Heart left ventricle (tissue), 13 donors: ENCODE measurements around the gene RBMXL3.

ENCODE experiments used
- CTCF ChIP-seq, 12 donors: fragments of 200-600 bp; sonication (generic) in 4 of 12; IDR thresholded peaks; one replicate each; pipeline versions ENCODE4 v1.5.0 to v1.8.0; 2018 to 2022; ENCODE audit warnings: antibody characterized with exemption in 12 of 12, mild to moderate bottlenecking in 5 of 12
- POLR2A ChIP-seq, 2 donors: fragments of 450-650 bp; IDR thresholded peaks; one replicate each; pipeline ENCODE4 v1.6.1; 2017; ENCODE audit warnings: antibody characterized with exemption in 2 of 2, mild to moderate bottlenecking in 2 of 2, moderate library complexity in 2 of 2
- donor health status: ischemic (EF 13 %, LVEDD 7.1; RV severe dilation, severe dysfunction).
- donor health status: DM: no; HTN: yes; CAD: no.
- donor health status: DM: no; HTN: no; CAD: no.
- donor health status: ischemic (EF 25% LVEDD 6.9; RV normal size, moderate dysfunction).
- donor health status: ischemic (EF 25% LVEDD 5.7; RV mildly dilated, moderate dysfunction).
- donor health status: ischemic (EF 35%, LVEDD 5.7; RV mildly dilated, moderate dysfunction).
- donor health status: nonischemic (EF 11% LVEDD 7.7; RV severe dilation, severe dysfunction).
- donor health status: DM: yes; HTN: yes; CAD: no.
- donor health status: PGD.
- donor health status: ischemic (EF 29% LVEDD 5.4; RV normal size, mild dysfunction).
- donor health status: nonischemic (EF 23%, LVEDD 6.1; RV moderate dilation, normal function).

GRCh38 chrX:115232933-115233496, 43.8 kb downstream of the RBMXL3 start:
- TF ChIP-seq CTCF (IDR thresholded peaks at IDR 0.05) (no peak), POLR2A (IDR thresholded peaks at IDR 0.05) (no peak)
